Psoas muscle (tissue), 8 donors: ENCODE data around the gene JPH3. TPM values are rescaled to one million over a fixed set of nuclear protein-coding genes. Genes with fewer than 3 reads are reported as not detected.

Source experiments
- ATAC-seq, 4 donors: fragments of 200-7000 bp; cut with Tn5 transposase; one replicate each; pipeline ENCODE4 v1.9.1; 2020; ENCODE audit warnings: moderate library complexity in 3 of 4, mild to moderate bottlenecking in 2 of 4
- DNase-seq, 2 donors: peaks; one replicate each; pipeline ENCODE4 v3.0.0-alpha.2; 2020
- H3K27ac ChIP-seq: fragments of 200-600 bp; one replicate; pipeline ENCODE4 v1.8.0; 2022
- H3K27me3 ChIP-seq, 3 donors: fragments of 200-600 bp in 1 of 3; one replicate each; pipeline versions ENCODE4 v1.6.1 to v1.8.0; 2013 to 2022; ENCODE audit warnings: low read length in 2 of 3, mild to moderate bottlenecking in 2 of 3, moderate library complexity in 1 of 3; ENCODE audit not compliant: insufficient read depth in 3 of 3
- H3K36me3 ChIP-seq, 2 donors: fragments of 200-600 bp in 1 of 2; one replicate each; pipeline versions ENCODE4 v1.6.1 to v1.8.0; 2013 to 2022; ENCODE audit warnings: low read depth in 1 of 2, mild to moderate bottlenecking in 1 of 2, moderate library complexity in 1 of 2; ENCODE audit not compliant: insufficient read depth in 1 of 2
- H3K4me1 ChIP-seq: fragments of 200-600 bp; one replicate; pipeline ENCODE4 v1.8.0; 2022
- H3K4me3 ChIP-seq: fragments of 200-600 bp; one replicate; pipeline ENCODE4 v1.8.0; 2022; ENCODE audit warnings: mild to moderate bottlenecking
- H3K9me3 ChIP-seq: fragments of 200-600 bp; one replicate; pipeline ENCODE4 v1.8.0; 2022
- CTCF ChIP-seq: fragments of 200-600 bp; IDR thresholded peaks from one replicate; pipeline ENCODE4 v1.8.0; 2022; ENCODE audit warnings: antibody characterized with exemption
- WGBS, 3 donors: extraction: QIAGEN DNeasy Blood & Tissue Kit; methylation state at CpG; one replicate each; pipeline versions ENCODE4 v1.1.6 to v1.1.7; 2013; 5-methylcytosine and 5-hydroxymethylcytosine counted together
- intact Hi-C, 2 donors: fragments of 100-400 bp; cut with DNase I; formaldehyde crosslinking; loops; one replicate each; pipeline versions ENCODE4 v1.11.0 to v1.14.2; 2022
- polyA plus RNA-seq, 3 donors: library from polyadenylated mRNA; stranded (reverse); fragments of 200-250 nt; gene quantifications; one replicate each; pipeline ENCODE4 v1.2.3, GENCODE V29; 2013
- total RNA-seq, 4 donors: library from RNA; stranded (reverse); fragmentation: NEBNext Ultra II Directional in 2 of 4; extraction: Animal tissue kit (Norgen Biotek cat#: 25700) in 2 of 4; gene quantifications; one replicate each; pipeline versions ENCODE4 v1.2.1 to v1.2.4, GENCODE V29; 2021 to 2023
- donor health status: healthy with polysubstance abuse.
- donor health status: DM: no; HTN: no; CAD: no; lungs with moderate emphysema.
- donor health status: Bipolar disorder and iron deficiency.
- donor health status: healthy.
- donor health status: DM: yes; HTN: yes; CAD: no.
- donor health status: DM: no; HTN: no; CAD: no.
- donor health status: DM: no; HTN: no; CAD: no.
- donor health status: DM: yes; HTN: yes; CAD: no.

The JPH3 gene
- total and polyA plus RNA-seq, 7 donors = 0.03 to 0.13 (median 0.04) TPM; not detected in 2

- Histone ChIP-seq H3K36me3 (no peaks in the 10 kb centered on the region), H3K27ac (no peak overlapping the region), H3K4me1 (no peaks in the 10 kb centered on the region), H3K27me3 (peaks cover 0 to 58% (median 5%) of the 10 kb centered on the region in 3 donors), H3K4me3 (no peak overlapping the region), H3K9me3 (no peaks in the 10 kb centered on the region)
- ATAC-seq (no peak), DNase-seq (no peak)
- 76 to 81% (median 78%) methylated on average over 25 of the region's 25 CpGs for WGBS, 3 donors
- intact Hi-C loops = no loop called here
- no peak for TF ChIP-seq CTCF
Measured at GRCh38 chr16:87654826-87655225, 52.5 kb downstream of the JPH3 start.

GRCh38 chr16:87656328-87656727, 54.0 kb downstream of the JPH3 start:
- intact Hi-C loops = loop anchor here in 1 of 2 donors (2.0 kb wide), 1 partner anchor 34 kb away; no protein-coding TSS in a partner anchor
- H3K27me3 ChIP-seq = peaks cover 0 to 58% (median 13%) of the 10 kb centered on the region in 3 donors
- DNase-seq = no peak
- H3K9me3 ChIP-seq = no peaks in the 10 kb centered on the region
- no peak overlapping the region for H3K27ac ChIP-seq
- WGBS, 3 donors = 33 to 42% (median 37%) methylated on average over 14 of the region's 14 CpGs
- no peak for ATAC-seq
- no peak for TF ChIP-seq CTCF
- no peaks in the 10 kb centered on the region for H3K4me1 ChIP-seq
- no peaks in the 10 kb centered on the region for H3K36me3 ChIP-seq
- no peak overlapping the region for H3K4me3 ChIP-seq

GRCh38 chr16:87657621-87658192, 55.4 kb downstream of the JPH3 start:
- H3K27ac ChIP-seq = no peak overlapping the region
- no peaks in the 10 kb centered on the region for H3K4me1 ChIP-seq
- ATAC-seq (no peak), DNase-seq (no peak)
- peaks cover 0 to 63% (median 15%) of the 10 kb centered on the region in 3 donors for H3K27me3 ChIP-seq
- 67 to 71% (median 67%) methylated on average over 7 of the region's 7 CpGs for WGBS, 3 donors
- TF ChIP-seq CTCF = no peak
- intact Hi-C loops = loop anchor here in 1 of 2 donors (2.0 kb wide), 1 partner anchor 35 kb away; no protein-coding TSS in a partner anchor
- H3K9me3 ChIP-seq = no peaks in the 10 kb centered on the region
- H3K36me3 ChIP-seq = no peaks in the 10 kb centered on the region
- no peak overlapping the region for H3K4me3 ChIP-seq

GRCh38 chr16:87658564-87659225, 56.4 kb downstream of the JPH3 start:
- intact Hi-C loops = no loop called here
- no peak for DNase-seq
- Histone ChIP-seq H3K9me3 (no peaks in the 10 kb centered on the region), H3K27me3 (peaks cover 0 to 71% (median 17%) of the 10 kb centered on the region in 3 donors), H3K4me1 (no peaks in the 10 kb centered on the region), H3K4me3 (no peak overlapping the region), H3K36me3 (no peaks in the 10 kb centered on the region), H3K27ac (no peak overlapping the region)
- ATAC-seq = no peak
- WGBS, 3 donors = 11 to 26% (median 18%) methylated on average over 14 of the region's 14 CpGs
- no peak for TF ChIP-seq CTCF
